Esophagus mucosa (tissue), 1 donor: ENCODE data around the gene AGPAT2. TPM values are rescaled to one million over a fixed set of nuclear protein-coding genes. Genes with fewer than 3 reads are reported as not detected.
A peak's percentile ranks its signal among the peaks of the same experiment; 100 is the strongest.

Experiments used
- ATAC-seq: fragments of 200-7000 bp; cut with Tn5 transposase; one replicate; pipeline ENCODE4 v1.9.1; 2020
- total RNA-seq: library from RNA; stranded (reverse); gene quantifications from one replicate; pipeline ENCODE4 v1.2.4, GENCODE V29; 2023
- donor health status: DM: yes; HTN: yes; CAD: no.

Gene AGPAT2
- total RNA-seq, 1 donor from 2014 or later = 91.7 TPM

GRCh38 chr9:136625101-136626065, 61.9 kb downstream of the AGPAT2 start:
- no peak for ATAC-seq

- peak; percentile 40 for ATAC-seq
Observed at GRCh38 chr9:136624184-136624951, 62.9 kb downstream of the AGPAT2 start.

GRCh38 chr9:136623842-136624183, 63.4 kb downstream of the AGPAT2 start:
- ATAC-seq = peak; percentile 78

Other genes with a start within 250 kb of the AGPAT2 start
- 5.7 TPM for gene INPP5E, start 247.6 kb downstream of the AGPAT2 start, total RNA-seq
- gene SEC16A, start 204.4 kb downstream of the AGPAT2 start, total RNA-seq = 32.0 TPM
- 30.6 TPM for gene NOTCH1, start 141.4 kb downstream of the AGPAT2 start, total RNA-seq
- 13.0 TPM for gene EGFL7, start 24.5 kb downstream of the AGPAT2 start, total RNA-seq
- 0.76 TPM for gene DIPK1B, start 25.1 kb upstream of the AGPAT2 start, total RNA-seq
- 1.3 TPM for gene LCN10, start 55.5 kb upstream of the AGPAT2 start, total RNA-seq
- 3.8 TPM for gene LCN6, start 61.1 kb upstream of the AGPAT2 start, total RNA-seq
- gene LCN8, start 70.8 kb upstream of the AGPAT2 start, total RNA-seq = not detected
- not detected for gene LCN15, start 77.1 kb upstream of the AGPAT2 start, total RNA-seq
- gene TMEM141, start 103.9 kb upstream of the AGPAT2 start, total RNA-seq = 102 TPM
- gene CCDC183, start 108.9 kb upstream of the AGPAT2 start, total RNA-seq = not detected
- gene RABL6, start 120.5 kb upstream of the AGPAT2 start, total RNA-seq = 52.6 TPM
- 1.1 TPM for gene AJM1, start 155.0 kb upstream of the AGPAT2 start, total RNA-seq
- 74.4 TPM for gene PHPT1, start 162.0 kb upstream of the AGPAT2 start, total RNA-seq
- gene MAMDC4, start 164.9 kb upstream of the AGPAT2 start, total RNA-seq = 1.3 TPM
- gene EDF1, start 178.9 kb upstream of the AGPAT2 start, total RNA-seq = 296 TPM
- gene TRAF2, start 199.1 kb upstream of the AGPAT2 start, total RNA-seq = 11.1 TPM